HUES48 (cell line): ENCODE results near the gene CFI.
"Not testable (repeated sequence)": the region's sequence is repeated elsewhere in the genome, so short reads cannot be mapped to it uniquely, and the experiment has no call there.

ENCODE experiments used
- H3K27ac ChIP-seq: one replicate; pipeline ENCODE4 v1.7.0; 2013; ENCODE audit warnings: low read depth, low read length, inconsistent platforms
- H3K27me3 ChIP-seq: 2 replicates; pipeline ENCODE4 v1.6.1; 2013; ENCODE audit warnings: mild to moderate bottlenecking, low read length; ENCODE audit not compliant: control insufficient read depth, insufficient read depth
- H3K36me3 ChIP-seq: 2 replicates; pipeline ENCODE4 v1.6.1; 2013; ENCODE audit warnings: low read length; ENCODE audit not compliant: control insufficient read depth, insufficient read depth
- H3K4me1 ChIP-seq: 2 replicates; pipeline ENCODE4 v1.6.1; 2013; ENCODE audit warnings: mild to moderate bottlenecking, low read length; ENCODE audit not compliant: control insufficient read depth, insufficient read depth
- H3K4me3 ChIP-seq: 2 replicates; pipeline ENCODE4 v1.5.1; 2013; ENCODE audit warnings: mild to moderate bottlenecking, low read depth, low read length
- H3K9ac ChIP-seq: 2 replicates; pipeline ENCODE4 v1.6.1; 2013; ENCODE audit warnings: mild to moderate bottlenecking, low read depth, low read length, moderate library complexity
- H3K9me3 ChIP-seq: 2 replicates; pipeline ENCODE4 v1.6.1; 2013; ENCODE audit warnings: low read length; ENCODE audit not compliant: control insufficient read depth, insufficient read depth

CFI gene

GRCh38 chr4:109795059-109795458, 6.7 kb downstream of the CFI start:
- Histone ChIP-seq H3K36me3 (no peaks in the 10 kb centered on the region), H3K4me3 (no peak overlapping the region), H3K27ac (no peak overlapping the region), H3K4me1 (no peaks in the 10 kb centered on the region), H3K27me3 (no peaks in the 10 kb centered on the region), H3K9ac (no peak overlapping the region), H3K9me3 (no peaks in the 10 kb centered on the region)

GRCh38 chr4:109787807-109788206, 14.0 kb downstream of the CFI start:
- Histone ChIP-seq H3K4me1 (no peaks in the 10 kb centered on the region), H3K9me3 (no peaks in the 10 kb centered on the region), H3K27ac (no peak overlapping the region), H3K4me3 (no peak overlapping the region), H3K36me3 (no peaks in the 10 kb centered on the region), H3K27me3 (no peaks in the 10 kb centered on the region), H3K9ac (no peak overlapping the region)

GRCh38 chr4:109786846-109787245, 15.0 kb downstream of the CFI start:
- Histone ChIP-seq H3K27ac (no peak overlapping the region), H3K36me3 (no peaks in the 10 kb centered on the region), H3K27me3 (no peaks in the 10 kb centered on the region), H3K9ac (no peak overlapping the region), H3K4me3 (no peak overlapping the region), H3K4me1 (no peaks in the 10 kb centered on the region), H3K9me3 (no peaks in the 10 kb centered on the region)

GRCh38 chr4:109782092-109782491, 19.7 kb downstream of the CFI start:
- not testable (repeated sequence) for H3K9ac ChIP-seq, H3K27me3 ChIP-seq, H3K4me1 ChIP-seq, H3K36me3 ChIP-seq, H3K27ac ChIP-seq, H3K9me3 ChIP-seq, H3K4me3 ChIP-seq

- no peak overlapping the region for H3K4me3 ChIP-seq
- no peaks in the 10 kb centered on the region for H3K9me3 ChIP-seq
- no peak overlapping the region for H3K27ac ChIP-seq
- H3K4me1 ChIP-seq: no peaks in the 10 kb centered on the region
- no peaks in the 10 kb centered on the region for H3K27me3 ChIP-seq
- no peaks in the 10 kb centered on the region for H3K36me3 ChIP-seq
- no peak overlapping the region for H3K9ac ChIP-seq
These were observed 36.9 kb downstream of the CFI start for GRCh38 chr4:109764789-109765402.

GRCh38 chr4:109764376-109764775, 37.4 kb downstream of the CFI start:
- Histone ChIP-seq H3K9ac (no peak overlapping the region), H3K4me3 (no peak overlapping the region), H3K36me3 (no peaks in the 10 kb centered on the region), H3K27me3 (no peaks in the 10 kb centered on the region), H3K9me3 (no peaks in the 10 kb centered on the region), H3K4me1 (no peaks in the 10 kb centered on the region), H3K27ac (no peak overlapping the region)

- no peaks in the 10 kb centered on the region for H3K27me3 ChIP-seq
- no peak overlapping the region for H3K27ac ChIP-seq
- no peak overlapping the region for H3K4me3 ChIP-seq
- no peak overlapping the region for H3K9ac ChIP-seq
- no peaks in the 10 kb centered on the region for H3K9me3 ChIP-seq
- no peaks in the 10 kb centered on the region for H3K36me3 ChIP-seq
- H3K4me1 ChIP-seq: no peaks in the 10 kb centered on the region
These were observed 41.1 kb downstream of the CFI start for GRCh38 chr4:109760682-109761081.

- Histone ChIP-seq H3K27me3 (no peaks in the 10 kb centered on the region), H3K4me1 (no peaks in the 10 kb centered on the region), H3K27ac (no peak overlapping the region), H3K4me3 (no peak overlapping the region), H3K9me3 (no peaks in the 10 kb centered on the region), H3K9ac (no peak overlapping the region), H3K36me3 (no peaks in the 10 kb centered on the region)
These were observed 46.1 kb downstream of the CFI start for GRCh38 chr4:109755656-109756055.

- no peak overlapping the region for H3K4me3 ChIP-seq
- no peaks in the 10 kb centered on the region for H3K4me1 ChIP-seq
- H3K9ac ChIP-seq: no peak overlapping the region
- no peaks in the 10 kb centered on the region for H3K27me3 ChIP-seq
- H3K27ac ChIP-seq: no peak overlapping the region
- H3K36me3 ChIP-seq: no peaks in the 10 kb centered on the region
- no peaks in the 10 kb centered on the region for H3K9me3 ChIP-seq
These were observed 47.5 kb downstream of the CFI start for GRCh38 chr4:109754093-109754857.

GRCh38 chr4:109752525-109752924, 49.3 kb downstream of the CFI start:
- no peak overlapping the region for H3K9ac ChIP-seq
- H3K27me3 ChIP-seq: no peaks in the 10 kb centered on the region
- no peak overlapping the region for H3K27ac ChIP-seq
- no peak overlapping the region for H3K4me3 ChIP-seq
- 0 out of 2 replicates have a peak, but pooled peaks cover 6% of the 10 kb centered on the region for H3K4me1 ChIP-seq
- H3K36me3 ChIP-seq: no peaks in the 10 kb centered on the region
- no peaks in the 10 kb centered on the region for H3K9me3 ChIP-seq

- no peaks in the 10 kb centered on the region for H3K27me3 ChIP-seq
- no peaks in the 10 kb centered on the region for H3K36me3 ChIP-seq
- H3K9me3 ChIP-seq: no peaks in the 10 kb centered on the region
- no peak overlapping the region for H3K4me3 ChIP-seq
- 0 out of 2 replicates have a peak, but pooled peaks cover 6% of the 10 kb centered on the region for H3K4me1 ChIP-seq
- H3K9ac ChIP-seq: no peak overlapping the region
- no peak overlapping the region for H3K27ac ChIP-seq
These were observed 49.9 kb downstream of the CFI start for GRCh38 chr4:109751852-109752251.
